Activated T-helper 1 cell treated with anti-CD3 and anti-CD28 coated beads, Interleukin-2, amount 50 U/mL, for 16 hours (primary cell): ENCODE data around the gene MGMT.
"Not testable (repeated sequence)": the region's sequence is repeated elsewhere in the genome, so short reads cannot be mapped to it uniquely, and the experiment has no call there.

Experiments used
- DNase-seq, 2 donors: peaks; one replicate each; pipeline ENCODE4 v3.0.0-alpha.2; 2020; ENCODE audit warnings: low read depth in 1 of 2, low spot score in 1 of 2

The MGMT gene

GRCh38 chr10:129466703-129467358 lies at the start of gene MGMT:
MGMT (plus strand) TSS chr10:129467241.
- peak; percentile 98 to 99 for DNase-seq

- DNase-seq = no peak
These were observed 49.2 kb upstream of the MGMT start for GRCh38 chr10:129417870-129418269.

- DNase-seq = no peak
These were observed 48.4 kb upstream of the MGMT start for GRCh38 chr10:129418496-129419225.

- DNase-seq = no peak
These were observed 47.6 kb upstream of the MGMT start for GRCh38 chr10:129419397-129419796.

GRCh38 chr10:129421399-129422010 lies 45.5 kb upstream of the MGMT start:
- no peak for DNase-seq

- no peak for DNase-seq
These were observed 42.1 kb upstream of the MGMT start for GRCh38 chr10:129424978-129425377.

GRCh38 chr10:129426606-129427005 lies 40.4 kb upstream of the MGMT start:
- DNase-seq = no peak

GRCh38 chr10:129433266-129433665 lies 33.8 kb upstream of the MGMT start:
- no peak for DNase-seq

- DNase-seq = not testable (repeated sequence)
These were observed 31.3 kb upstream of the MGMT start for GRCh38 chr10:129435724-129436123.

GRCh38 chr10:129438024-129438423 lies 29.0 kb upstream of the MGMT start:
- no peak for DNase-seq

- no peak for DNase-seq
These were observed 26.8 kb upstream of the MGMT start for GRCh38 chr10:129440247-129440646.

GRCh38 chr10:129440722-129441316 lies 26.2 kb upstream of the MGMT start:
- DNase-seq = no peak

- no peak for DNase-seq
These were observed 25.6 kb upstream of the MGMT start for GRCh38 chr10:129441372-129442009.

GRCh38 chr10:129442866-129443265 lies 24.2 kb upstream of the MGMT start:
- no peak for DNase-seq

- no peak for DNase-seq
These were observed 22.7 kb upstream of the MGMT start for GRCh38 chr10:129444359-129444758.

- no peak for DNase-seq
These were observed 21.4 kb upstream of the MGMT start for GRCh38 chr10:129445436-129446182.

- DNase-seq = no peak
These were observed 20.9 kb upstream of the MGMT start for GRCh38 chr10:129446183-129446581.

- no peak for DNase-seq
These were observed 19.6 kb upstream of the MGMT start for GRCh38 chr10:129447486-129447885.

- DNase-seq = no peak
These were observed 19.0 kb upstream of the MGMT start for GRCh38 chr10:129448086-129448485.

GRCh38 chr10:129448539-129448938 lies 18.5 kb upstream of the MGMT start:
- DNase-seq = no peak

- DNase-seq = no peak
These were observed 17.1 kb upstream of the MGMT start for GRCh38 chr10:129449893-129450292.
